Right lobe of liver (tissue), 6 donors: ENCODE data around the gene CAPN3. TPM values are rescaled to one million over a fixed set of nuclear protein-coding genes. Genes with fewer than 3 reads are reported as not detected.
"Not testable (repeated sequence)": the region's sequence is repeated elsewhere in the genome, so short reads cannot be mapped to it uniquely, and the experiment has no call there.

ENCODE experiments used
- ATAC-seq, 4 donors: fragments of 200-7000 bp; cut with Tn5 transposase; one replicate each; pipeline ENCODE4 v1.9.1; 2020; ENCODE audit warnings: mild to moderate bottlenecking in 4 of 4, moderate library complexity in 4 of 4
- DNase-seq, 3 donors: peaks; one replicate each; pipeline ENCODE4 v3.0.0-alpha.2; 2020
- H3K27ac ChIP-seq, 3 donors: fragments of 200-600 bp; one replicate each; pipeline ENCODE4 v1.8.0; 2022
- H3K27me3 ChIP-seq, 2 donors: fragments of 200-600 bp; one replicate each; pipeline ENCODE4 v1.8.0; 2022
- H3K36me3 ChIP-seq, 4 donors: fragments of 200-600 bp; sonication (generic) in 1 of 4; one replicate each; pipeline versions ENCODE4 v1.5.1 to v1.8.0; 2017 to 2022; ENCODE audit warnings: control low read depth in 1 of 4
- H3K4me1 ChIP-seq, 4 donors: fragments of 200-600 bp; sonication (generic) in 1 of 4; one replicate each; pipeline versions ENCODE4 v1.5.1 to v1.8.0; 2017 to 2022; ENCODE audit warnings: control low read depth in 1 of 4
- H3K4me3 ChIP-seq, 3 donors: fragments of 200-600 bp; one replicate each; pipeline ENCODE4 v1.8.0; 2022
- H3K9me3 ChIP-seq, 4 donors: fragments of 200-600 bp; sonication (generic) in 1 of 4; one replicate each; pipeline versions ENCODE4 v1.5.1 to v1.8.0; 2017 to 2022; ENCODE audit warnings: control low read depth in 1 of 4
- POLR2A ChIP-seq: fragments of 450-650 bp; IDR thresholded peaks from one replicate; pipeline ENCODE4 v1.6.1; 2017; ENCODE audit warnings: antibody characterized with exemption, mild to moderate bottlenecking
- WGBS: methylation state at CpG from one replicate; pipeline ENCODE4 v1.1.6; 2018; ENCODE audit warnings: low coverage, low lambda C conversion rate; ENCODE audit not compliant: insufficient coverage; ENCODE audit errors: missing lambda C conversion rate; 5-methylcytosine and 5-hydroxymethylcytosine counted together
- intact Hi-C, 2 donors: fragments of 100-400 bp; cut with DNase I; formaldehyde crosslinking; loops; one replicate each; pipeline versions ENCODE4 v1.11.2 to v1.14.1; 2022
- long read RNA-seq: library from polyadenylated mRNA; unstranded; transcript quantifications from one replicate; pipeline ENCODE4 v2.0.0, GENCODE V29; 2019
- total RNA-seq, 6 experiments: library from RNA; depleted of rRNA in 2 of 6; stranded (reverse); fragments of >200 nt in 2 of 6; fragmentation: NEBNext Ultra II Directional in 3 of 6; extraction: Animal tissue kit (Norgen Biotek cat#: 25700) in 3 of 6; gene quantifications; one replicate each; pipeline versions ENCODE4 v1.1.0 to v1.2.4, GENCODE V29; 2016 to 2023
- TF ChIP-seq, protein P1 (sequence below), 4 donors: fragments of 200-600 bp in 3 of 4; fragments of 450-650 bp in 1 of 4; IDR thresholded peaks; one replicate each; pipeline versions ENCODE4 v1.5.1 to v1.8.0; 2016 to 2022; ENCODE audit warnings: antibody characterized with exemption in 4 of 4, mild to moderate bottlenecking in 2 of 4
- donor health status: DM: no; HTN: yes; CAD: no.
- donor health status: DM: no; HTN: no; CAD: no.
- donor health status: DM: no; HTN: no; CAD: no.
- donor health status: DM: no; HTN: yes; CAD: no.
- donor health status: DM: no; HTN: yes; CAD: no.

Gene CAPN3
- total RNA-seq: 10 to 100 TPM in 3 of 6 experiments, 1 to 10 TPM in 3; 3.2 to 25.9 (median 13.3) TPM
- long read RNA-seq, partial matches to known transcripts: 2 of 6 reads
- long read RNA-seq, other reads (novel, unspliced or antisense): 1 of 6 reads

DNA sequence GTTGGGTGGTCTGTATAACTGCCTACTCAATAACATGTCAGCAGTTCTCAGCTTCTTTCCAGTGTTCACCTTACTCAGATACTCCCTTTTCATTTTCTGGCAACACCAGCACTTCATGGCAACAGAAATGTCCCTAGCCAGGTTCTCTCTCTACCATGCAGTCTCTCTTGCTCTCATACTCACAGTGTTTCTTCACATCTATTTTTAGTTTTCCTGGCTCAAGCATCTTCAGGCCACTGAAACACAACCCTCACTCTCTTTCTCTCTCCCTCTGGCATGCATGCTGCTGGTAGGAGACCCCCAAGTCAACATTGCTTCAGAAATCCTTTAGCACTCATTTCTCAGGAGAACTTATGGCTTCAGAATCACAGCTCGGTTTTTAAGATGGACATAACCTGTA is at the start of gene CAPN3:
Gene CAPN3, plus strand, starts transcription at position 253 of the 400 bp plus-strand sequence. CDS start 305 bp downstream, outside the sequence.
- H3K36me3 ChIP-seq: peaks cover 0 to 8% (median 0%) of the 10 kb centered on the region in 4 donors
- WGBS: no CpG with 5 or more reads among the region's 1 CpG
- no peak for ATAC-seq
- no peaks in the 10 kb centered on the region for H3K27me3 ChIP-seq
- H3K4me1 ChIP-seq: no peaks in the 10 kb centered on the region
- H3K27ac ChIP-seq: no peak within 1 kb of the TSS
- no peak for DNase-seq
- no peak for TF ChIP-seq POLR2A
- TF ChIP-seq, protein P1, sequence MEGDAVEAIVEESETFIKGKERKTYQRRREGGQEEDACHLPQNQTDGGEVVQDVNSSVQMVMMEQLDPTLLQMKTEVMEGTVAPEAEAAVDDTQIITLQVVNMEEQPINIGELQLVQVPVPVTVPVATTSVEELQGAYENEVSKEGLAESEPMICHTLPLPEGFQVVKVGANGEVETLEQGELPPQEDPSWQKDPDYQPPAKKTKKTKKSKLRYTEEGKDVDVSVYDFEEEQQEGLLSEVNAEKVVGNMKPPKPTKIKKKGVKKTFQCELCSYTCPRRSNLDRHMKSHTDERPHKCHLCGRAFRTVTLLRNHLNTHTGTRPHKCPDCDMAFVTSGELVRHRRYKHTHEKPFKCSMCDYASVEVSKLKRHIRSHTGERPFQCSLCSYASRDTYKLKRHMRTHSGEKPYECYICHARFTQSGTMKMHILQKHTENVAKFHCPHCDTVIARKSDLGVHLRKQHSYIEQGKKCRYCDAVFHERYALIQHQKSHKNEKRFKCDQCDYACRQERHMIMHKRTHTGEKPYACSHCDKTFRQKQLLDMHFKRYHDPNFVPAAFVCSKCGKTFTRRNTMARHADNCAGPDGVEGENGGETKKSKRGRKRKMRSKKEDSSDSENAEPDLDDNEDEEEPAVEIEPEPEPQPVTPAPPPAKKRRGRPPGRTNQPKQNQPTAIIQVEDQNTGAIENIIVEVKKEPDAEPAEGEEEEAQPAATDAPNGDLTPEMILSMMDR (IDR thresholded peaks at IDR 0.05): no peak
- intact Hi-C loops: no loop called here
- no peaks in the 10 kb centered on the region for H3K9me3 ChIP-seq
- no peak within 1 kb of the TSS for H3K4me3 ChIP-seq

DNA sequence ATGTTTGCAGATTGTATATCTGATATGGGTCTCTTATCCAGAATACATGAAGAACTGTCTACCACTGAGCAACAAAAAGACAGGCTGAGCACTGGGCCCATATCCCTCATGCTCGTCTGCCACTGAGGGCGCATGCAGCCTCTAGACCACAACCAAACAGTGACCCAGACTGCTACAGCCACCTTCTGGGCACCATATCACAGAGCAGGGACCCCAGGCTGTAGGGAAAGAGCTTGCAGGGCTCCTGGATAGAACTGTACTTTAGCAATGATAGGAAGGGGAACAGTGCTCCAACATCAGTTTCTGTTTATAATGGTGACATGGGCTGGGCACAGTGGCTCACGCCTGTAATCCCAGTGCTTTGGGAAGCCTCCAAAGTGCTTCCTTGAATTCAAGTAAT is 45.8 kb upstream of the CAPN3 start:
- H3K4me1 ChIP-seq: peaks cover 0 to 12% (median 0%) of the 10 kb centered on the region in 4 donors
- intact Hi-C loops: no loop called here
- no peak for DNase-seq
- no peaks in the 10 kb centered on the region for H3K27me3 ChIP-seq
- H3K36me3 ChIP-seq: peaks cover 0 to 16% (median 8%) of the 10 kb centered on the region in 4 donors
- peak; percentile 51 to 77 (median 56) for ATAC-seq
- no peak overlapping the region for H3K27ac ChIP-seq
- TF ChIP-seq POLR2A: no peak
- TF ChIP-seq, protein P1 (IDR thresholded peaks at IDR 0.05): no peak
- 0% methylated on average over 1 of the region's 3 CpGs for WGBS
- no peaks in the 10 kb centered on the region for H3K9me3 ChIP-seq
- no peak overlapping the region for H3K4me3 ChIP-seq

DNA sequence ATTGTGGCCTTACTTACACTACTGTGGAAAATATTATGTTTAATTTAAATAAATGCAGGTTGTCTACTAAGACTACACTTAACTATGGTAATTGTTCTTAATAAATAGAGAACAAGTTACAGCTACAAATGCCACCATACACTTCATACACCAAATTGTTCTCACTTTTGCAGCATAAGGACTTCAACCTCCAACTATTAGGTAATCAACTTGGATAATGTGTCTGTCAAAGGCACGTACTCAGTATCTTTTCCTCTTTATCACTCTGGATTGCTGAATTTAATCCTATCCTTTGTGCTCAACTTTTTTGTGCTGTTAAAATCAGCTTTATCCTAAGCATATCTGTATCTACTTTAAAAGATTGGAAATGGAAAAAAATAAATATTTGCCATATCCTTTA is 44.5 kb upstream of the CAPN3 start:
- intact Hi-C loops: no loop called here
- peaks cover 0 to 12% (median 0%) of the 10 kb centered on the region in 4 donors for H3K4me1 ChIP-seq
- DNase-seq (no peak), ATAC-seq (peak; percentile 92 to 97 (median 95))
- TF ChIP-seq POLR2A: no peak
- TF ChIP-seq, protein P1 (IDR thresholded peaks at IDR 0.05): no peak
- peaks cover 0 to 16% (median 8%) of the 10 kb centered on the region in 4 donors for H3K36me3 ChIP-seq
- no peak overlapping the region for H3K4me3 ChIP-seq
- peak overlapping the region in 1 of 3 donors; percentile 20 for H3K27ac ChIP-seq
- H3K9me3 ChIP-seq: no peaks in the 10 kb centered on the region
- 28% methylated on average over 1 of the region's 1 CpG for WGBS
- no peaks in the 10 kb centered on the region for H3K27me3 ChIP-seq

DNA sequence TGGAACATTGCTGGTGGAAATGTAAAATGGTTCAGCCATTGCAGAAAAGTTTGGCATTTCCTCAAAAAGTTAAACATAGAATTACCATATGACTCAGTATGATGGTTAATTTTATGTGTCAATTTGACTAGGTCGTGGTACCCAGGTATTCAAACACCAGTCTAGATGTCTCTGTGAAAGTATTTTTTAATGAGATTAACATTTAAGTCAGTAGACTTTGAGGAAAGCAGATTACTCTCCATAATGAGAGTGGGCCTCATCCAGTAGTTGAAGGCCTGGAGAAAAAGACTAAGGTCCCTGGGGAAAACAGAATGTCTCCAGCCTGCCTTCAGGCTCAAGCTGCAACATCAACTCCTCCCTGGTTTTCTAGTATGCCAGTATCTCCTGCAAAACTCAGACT is 43.8 kb upstream of the CAPN3 start:
- peaks cover 0 to 10% (median 6%) of the 10 kb centered on the region in 4 donors for H3K36me3 ChIP-seq
- DNase-seq (no peak), ATAC-seq (no peak)
- H3K4me3 ChIP-seq: no peak overlapping the region
- TF ChIP-seq POLR2A: no peak
- TF ChIP-seq, protein P1 (IDR thresholded peaks at IDR 0.05): no peak
- intact Hi-C loops: no loop called here
- H3K27ac ChIP-seq: no peak overlapping the region
- H3K27me3 ChIP-seq: no peaks in the 10 kb centered on the region
- no peaks in the 10 kb centered on the region for H3K9me3 ChIP-seq
- peaks cover 0 to 12% (median 0%) of the 10 kb centered on the region in 4 donors for H3K4me1 ChIP-seq
- WGBS: 93% methylated on average over 1 of the region's 1 CpG

DNA sequence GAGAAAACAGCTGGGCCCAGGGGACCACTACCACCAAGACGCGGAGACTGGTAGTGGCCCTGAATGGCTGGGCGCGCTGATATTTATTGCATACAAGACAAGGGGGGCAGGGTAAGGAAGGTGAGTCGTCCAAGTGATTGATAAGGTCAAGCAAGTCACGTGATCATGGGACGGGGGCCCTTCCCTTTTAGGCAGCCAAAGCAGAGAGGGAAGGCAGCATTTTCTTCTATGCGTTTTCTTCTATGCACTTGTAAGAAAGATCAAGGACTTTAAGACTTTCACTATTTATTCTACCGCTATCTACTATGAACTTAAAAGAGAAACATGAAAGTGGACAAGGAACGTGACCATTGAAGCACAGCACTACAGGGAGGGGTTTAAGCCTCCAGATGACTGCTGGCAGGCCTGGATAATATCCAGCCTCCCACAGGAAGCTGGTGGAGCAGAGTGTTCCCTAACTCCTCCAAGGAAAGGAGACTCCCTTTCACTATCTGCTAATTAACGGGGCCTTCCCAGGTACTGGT is 43.0 kb upstream of the CAPN3 start:
- peaks cover 0 to 12% (median 0%) of the 10 kb centered on the region in 4 donors for H3K4me1 ChIP-seq
- H3K9me3 ChIP-seq, DNase-seq, H3K27me3 ChIP-seq, H3K27ac ChIP-seq, ATAC-seq, H3K36me3 ChIP-seq, H3K4me3 ChIP-seq, intact Hi-C loops: not testable (repeated sequence)
- WGBS: 71% methylated on average over 9 of the region's 11 CpGs
